GM21717 (cell line): Measurements from ENCODE around the gene TEX22.

Experiments
- ATAC-seq: cut with Tn5 transposase; IDR thresholded peaks from one replicate; pipeline ENCODE4 v1.9.1; 2021; ENCODE audit warnings: mild to moderate bottlenecking, moderate library complexity; ENCODE audit not compliant: unreplicated experiment

The TEX22 gene

GRCh38 chr14:105455086-105455640, 56.8 kb downstream of the TEX22 start:
- ATAC-seq = no peak

GRCh38 chr14:105455766-105456660, 57.7 kb downstream of the TEX22 start:
- no peak for ATAC-seq

DNA sequence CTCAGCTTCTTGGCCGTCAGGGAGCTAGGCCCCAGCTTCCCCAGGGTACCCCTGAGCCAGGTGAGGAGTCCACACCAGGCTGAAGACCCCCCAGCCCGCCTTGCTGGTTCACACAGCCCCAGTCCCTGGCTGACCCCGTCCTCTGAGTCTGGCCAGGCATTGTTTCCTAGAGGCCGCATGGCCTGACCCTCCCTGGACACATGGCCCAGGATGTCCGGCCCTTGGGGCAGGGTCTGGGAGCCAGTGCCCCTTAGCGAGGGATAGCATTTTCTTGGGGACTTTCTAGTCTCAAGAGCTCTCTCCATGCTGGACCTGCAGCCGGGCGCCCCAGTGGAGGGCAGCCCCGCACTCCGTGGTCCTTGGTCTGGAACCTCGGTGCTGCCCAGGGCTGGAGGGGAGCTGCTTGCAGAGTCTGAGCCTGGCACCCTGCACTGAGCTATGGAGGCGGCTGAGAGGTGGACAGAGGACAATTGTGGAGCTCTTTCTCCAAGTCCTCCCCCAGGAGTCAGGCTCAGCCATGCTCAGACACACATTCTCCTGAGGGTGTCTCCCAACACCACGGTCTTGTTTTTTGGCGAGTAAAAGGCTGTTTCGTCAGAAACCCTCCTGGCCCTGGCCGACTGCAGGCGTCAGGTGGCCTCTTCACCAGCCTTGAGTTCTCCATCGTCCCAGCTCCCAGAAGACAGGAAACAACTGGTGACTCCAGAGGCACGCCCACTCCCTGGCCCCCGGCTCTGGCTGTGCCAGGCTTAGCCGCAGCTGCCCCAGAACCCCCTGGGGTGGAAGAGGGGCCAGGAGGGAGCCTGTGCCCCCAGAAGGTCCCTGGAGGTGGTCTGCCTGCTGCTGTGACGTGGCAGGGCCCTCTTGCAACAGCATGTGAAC, 58.6 kb downstream of the TEX22 start:
- ATAC-seq = no peak

- no peak for ATAC-seq
Measured at GRCh38 chr14:105458010-105458409, 59.7 kb downstream of the TEX22 start.

DNA sequence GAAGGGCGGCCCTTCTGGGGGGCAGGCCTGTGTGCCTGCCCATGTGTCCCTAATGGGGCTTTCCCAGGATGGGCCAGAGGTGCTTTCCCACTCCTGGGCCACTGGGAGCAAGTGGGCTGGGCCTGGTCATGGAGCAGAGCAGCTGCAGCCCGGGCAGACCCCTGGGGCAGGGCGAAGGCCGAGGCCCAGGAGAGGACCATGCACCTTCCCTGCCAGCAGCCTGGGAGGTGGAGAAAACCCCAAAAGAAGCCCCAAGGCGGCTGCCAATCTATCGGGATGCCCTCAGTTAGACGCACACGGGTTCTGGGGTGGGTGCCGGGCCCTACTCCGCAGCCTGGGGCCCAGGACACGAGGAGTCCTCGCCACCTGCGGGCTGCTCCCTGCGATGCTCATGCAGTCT, 60.2 kb downstream of the TEX22 start:
- ATAC-seq = no peak

- no peak for ATAC-seq
Measured at GRCh38 chr14:105460116-105460515, 61.8 kb downstream of the TEX22 start.

GRCh38 chr14:105460616-105461015, 62.3 kb downstream of the TEX22 start:
- no peak for ATAC-seq

GRCh38 chr14:105461903-105462302, 63.6 kb downstream of the TEX22 start:
- ATAC-seq = no peak
